Stimulated activated CD4-positive, alpha-beta T cell treated with anti-CD3 and anti-CD28 coated beads, TNF-alpha, amount 100 ng/mL, for 24 hours (primary cell): ENCODE measurements around the gene SPG7.
A peak's percentile ranks its signal among the peaks of the same experiment; 100 is the strongest.
"Not testable (repeated sequence)": the region's sequence is repeated elsewhere in the genome, so short reads cannot be mapped to it uniquely, and the experiment has no call there.

Source experiments
- DNase-seq, 3 experiments: peaks; one replicate each; pipeline ENCODE4 v3.0.0-alpha.2; 2020; ENCODE audit warnings: low read depth in 3 of 3

The SPG7 gene

GRCh38 chr16:89507834-89508590 lies at the start of gene SPG7:
Gene SPG7 (plus strand): TSS chr16:89508403. CDS start chr16:89508418, 15 bp downstream.
- peak; percentile 76 to 85 (median 82) for DNase-seq

- no peak for DNase-seq
Measured at GRCh38 chr16:89458551-89458950, 49.7 kb upstream of the SPG7 start.

- DNase-seq = no peak
Measured at GRCh38 chr16:89458967-89459366, 49.2 kb upstream of the SPG7 start.

GRCh38 chr16:89460556-89460955 lies 47.6 kb upstream of the SPG7 start:
- DNase-seq = no peak

GRCh38 chr16:89461890-89462289 lies 46.3 kb upstream of the SPG7 start:
- not testable (repeated sequence) for DNase-seq

GRCh38 chr16:89462639-89463038 lies 45.6 kb upstream of the SPG7 start:
- not testable (repeated sequence) for DNase-seq

GRCh38 chr16:89463312-89463711 lies 44.9 kb upstream of the SPG7 start:
- not testable (repeated sequence) for DNase-seq

GRCh38 chr16:89466920-89467319 lies 41.3 kb upstream of the SPG7 start:
- DNase-seq = no peak

GRCh38 chr16:89467382-89467781 lies 40.8 kb upstream of the SPG7 start:
- DNase-seq = no peak

- no peak for DNase-seq
Measured at GRCh38 chr16:89472711-89473075, 35.5 kb upstream of the SPG7 start.

- DNase-seq = no peak
Measured at GRCh38 chr16:89473136-89473712, 35.0 kb upstream of the SPG7 start.

- no peak for DNase-seq
Measured at GRCh38 chr16:89473791-89474414, 34.3 kb upstream of the SPG7 start.

- DNase-seq = no peak
Measured at GRCh38 chr16:89475144-89475543, 33.1 kb upstream of the SPG7 start.

GRCh38 chr16:89476379-89476778 lies 31.8 kb upstream of the SPG7 start:
- DNase-seq = no peak

- DNase-seq = no peak
Measured at GRCh38 chr16:89476811-89477261, 31.4 kb upstream of the SPG7 start.

GRCh38 chr16:89478576-89479221 lies 29.5 kb upstream of the SPG7 start:
- DNase-seq = no peak

GRCh38 chr16:89481356-89481955 lies 26.7 kb upstream of the SPG7 start:
- DNase-seq = no peak

- no peak for DNase-seq
Measured at GRCh38 chr16:89482150-89482816, 25.9 kb upstream of the SPG7 start.

GRCh38 chr16:89482817-89483205 lies 25.4 kb upstream of the SPG7 start:
- no peak for DNase-seq

- no peak for DNase-seq
Measured at GRCh38 chr16:89484041-89484501, 24.1 kb upstream of the SPG7 start.

- no peak for DNase-seq
Measured at GRCh38 chr16:89484923-89485679, 23.1 kb upstream of the SPG7 start.
